Measurements from ENCODE around the gene NKAIN2.

DNA sequence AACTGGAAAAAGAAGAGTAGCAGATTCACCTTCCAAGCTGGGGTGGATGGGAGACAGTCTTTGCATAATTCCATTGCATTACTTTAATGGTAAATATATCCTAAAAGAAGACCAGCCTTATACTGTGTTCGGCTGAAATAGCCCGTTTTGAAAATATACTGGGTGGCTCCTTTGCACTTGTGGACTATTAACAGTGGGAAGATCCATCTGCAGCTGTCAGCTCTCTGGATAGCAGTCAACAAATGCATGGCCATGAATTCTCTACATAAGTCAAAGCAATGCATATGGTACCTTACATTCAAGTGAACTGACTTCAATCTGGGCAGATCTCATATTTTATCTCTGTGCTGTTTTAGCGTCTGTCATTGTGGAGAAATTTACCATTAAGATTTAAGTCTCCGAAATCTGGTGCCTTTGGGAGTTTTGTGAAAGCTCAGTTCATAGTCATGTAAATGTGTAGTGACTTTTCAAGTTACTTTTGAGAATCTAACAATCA, 758.0 kb downstream of the NKAIN2 start:
- TF ChIP-seq, protein P1, sequence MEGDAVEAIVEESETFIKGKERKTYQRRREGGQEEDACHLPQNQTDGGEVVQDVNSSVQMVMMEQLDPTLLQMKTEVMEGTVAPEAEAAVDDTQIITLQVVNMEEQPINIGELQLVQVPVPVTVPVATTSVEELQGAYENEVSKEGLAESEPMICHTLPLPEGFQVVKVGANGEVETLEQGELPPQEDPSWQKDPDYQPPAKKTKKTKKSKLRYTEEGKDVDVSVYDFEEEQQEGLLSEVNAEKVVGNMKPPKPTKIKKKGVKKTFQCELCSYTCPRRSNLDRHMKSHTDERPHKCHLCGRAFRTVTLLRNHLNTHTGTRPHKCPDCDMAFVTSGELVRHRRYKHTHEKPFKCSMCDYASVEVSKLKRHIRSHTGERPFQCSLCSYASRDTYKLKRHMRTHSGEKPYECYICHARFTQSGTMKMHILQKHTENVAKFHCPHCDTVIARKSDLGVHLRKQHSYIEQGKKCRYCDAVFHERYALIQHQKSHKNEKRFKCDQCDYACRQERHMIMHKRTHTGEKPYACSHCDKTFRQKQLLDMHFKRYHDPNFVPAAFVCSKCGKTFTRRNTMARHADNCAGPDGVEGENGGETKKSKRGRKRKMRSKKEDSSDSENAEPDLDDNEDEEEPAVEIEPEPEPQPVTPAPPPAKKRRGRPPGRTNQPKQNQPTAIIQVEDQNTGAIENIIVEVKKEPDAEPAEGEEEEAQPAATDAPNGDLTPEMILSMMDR (IDR thresholded peaks at IDR 0.05; ENCODE audit: extremely low read depth in 1 of 2, insufficient read depth in 1 of 2, low read depth in 1 of 2, low read length in 2 of 2): no peak
- TF ChIP-seq EZH2 (IDR thresholded peaks at IDR 0.05; ENCODE audit: borderline replicate concordance, low read depth, low read length, severe bottlenecking): no peak
- no peak for TF ChIP-seq GATA2 (IDR thresholded peaks at IDR 0.05; ENCODE audit: insufficient read depth, insufficient read length, low read depth, low read length)
- no peak for TF ChIP-seq POLR2A (IDR thresholded peaks at IDR 0.05; ENCODE audit: low read depth, low read length)
- TF ChIP-seq POLR2AphosphoS5 (IDR thresholded peaks at IDR 0.05; ENCODE audit: insufficient read depth, low read depth, low read length): no peak
- no peak for TF ChIP-seq JUN (IDR thresholded peaks at IDR 0.05; ENCODE audit: borderline replicate concordance, insufficient read depth, insufficient read length, low read depth)
- TF ChIP-seq, protein P2, sequence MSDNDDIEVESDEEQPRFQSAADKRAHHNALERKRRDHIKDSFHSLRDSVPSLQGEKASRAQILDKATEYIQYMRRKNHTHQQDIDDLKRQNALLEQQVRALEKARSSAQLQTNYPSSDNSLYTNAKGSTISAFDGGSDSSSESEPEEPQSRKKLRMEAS (IDR thresholded peaks at IDR 0.05; ENCODE audit: insufficient read depth, insufficient read length): no peak
